ENCODE data around the gene PDE4DIP.
"Not testable (repeated sequence)": the region's sequence is repeated elsewhere in the genome, so short reads cannot be mapped to it uniquely, and the experiment has no call there.

DNA sequence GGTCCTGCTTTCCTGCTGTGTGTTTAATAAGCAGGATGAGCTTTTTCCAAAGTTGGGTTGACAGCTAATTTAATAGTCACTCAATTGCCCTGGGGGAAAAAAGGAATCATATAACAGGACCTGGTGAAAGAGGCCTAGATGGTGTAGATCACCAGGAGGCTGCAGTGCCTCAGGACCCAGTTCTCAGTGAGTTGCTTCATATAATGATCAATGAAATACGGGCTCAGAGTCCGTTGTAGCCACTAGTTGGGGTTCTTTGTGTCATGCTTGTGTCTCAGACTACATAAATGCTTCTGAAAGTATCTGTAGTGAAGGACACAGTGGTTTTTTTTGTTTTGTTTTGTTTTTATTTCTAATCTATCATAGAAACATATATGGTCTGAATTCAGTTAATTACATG lies 164.5 kb downstream of the PDE4DIP start:
- TF ChIP-seq, protein P1, sequence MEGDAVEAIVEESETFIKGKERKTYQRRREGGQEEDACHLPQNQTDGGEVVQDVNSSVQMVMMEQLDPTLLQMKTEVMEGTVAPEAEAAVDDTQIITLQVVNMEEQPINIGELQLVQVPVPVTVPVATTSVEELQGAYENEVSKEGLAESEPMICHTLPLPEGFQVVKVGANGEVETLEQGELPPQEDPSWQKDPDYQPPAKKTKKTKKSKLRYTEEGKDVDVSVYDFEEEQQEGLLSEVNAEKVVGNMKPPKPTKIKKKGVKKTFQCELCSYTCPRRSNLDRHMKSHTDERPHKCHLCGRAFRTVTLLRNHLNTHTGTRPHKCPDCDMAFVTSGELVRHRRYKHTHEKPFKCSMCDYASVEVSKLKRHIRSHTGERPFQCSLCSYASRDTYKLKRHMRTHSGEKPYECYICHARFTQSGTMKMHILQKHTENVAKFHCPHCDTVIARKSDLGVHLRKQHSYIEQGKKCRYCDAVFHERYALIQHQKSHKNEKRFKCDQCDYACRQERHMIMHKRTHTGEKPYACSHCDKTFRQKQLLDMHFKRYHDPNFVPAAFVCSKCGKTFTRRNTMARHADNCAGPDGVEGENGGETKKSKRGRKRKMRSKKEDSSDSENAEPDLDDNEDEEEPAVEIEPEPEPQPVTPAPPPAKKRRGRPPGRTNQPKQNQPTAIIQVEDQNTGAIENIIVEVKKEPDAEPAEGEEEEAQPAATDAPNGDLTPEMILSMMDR (conservative IDR thresholded peaks at IDR 0.05; ENCODE audit: low read length) = not testable (repeated sequence)
- TF ChIP-seq EZH2phosphoT487 (IDR thresholded peaks at IDR 0.05; ENCODE audit: borderline replicate concordance, low read depth, low read length) = not testable (repeated sequence)
